Thymus (tissue), 11 donors: Measurements from ENCODE around the gene ATOSA. TPM values are rescaled to one million over a fixed set of nuclear protein-coding genes. Genes with fewer than 3 reads are reported as not detected.

Source experiments
- DNase-seq, 9 donors: peaks; one replicate each; pipeline ENCODE4 v3.0.0-alpha.2; 2013; ENCODE audit warnings: low spot score in 9 of 9, low read depth in 6 of 9, missing footprints in 1 of 9
- H3K27ac ChIP-seq, 2 donors: one replicate each; pipeline ENCODE4 v1.5.1; 2013; ENCODE audit warnings: control low read depth in 1 of 2, low read depth in 1 of 2, low read length in 1 of 2, mild to moderate bottlenecking in 1 of 2, moderate library complexity in 1 of 2
- H3K27me3 ChIP-seq, 2 donors: one replicate each; pipeline ENCODE4 v1.5.1; 2013; ENCODE audit warnings: low read length in 1 of 2; ENCODE audit not compliant: control insufficient read depth in 2 of 2, insufficient read depth in 1 of 2
- H3K36me3 ChIP-seq, 2 donors: one replicate each; pipeline ENCODE4 v1.5.1; 2013; ENCODE audit warnings: low read length in 1 of 2, mild to moderate bottlenecking in 1 of 2, moderate library complexity in 1 of 2; ENCODE audit not compliant: control insufficient read depth in 2 of 2, insufficient read depth in 2 of 2
- H3K4me1 ChIP-seq, 2 donors: one replicate each; pipeline ENCODE4 v1.5.1; 2013; ENCODE audit warnings: low read length in 2 of 2; ENCODE audit not compliant: control insufficient read depth in 2 of 2, insufficient read depth in 2 of 2
- H3K4me3 ChIP-seq, 2 donors: one replicate each; pipeline ENCODE4 v1.5.1; 2013; ENCODE audit warnings: low read length in 2 of 2, control low read depth in 1 of 2, mild to moderate bottlenecking in 1 of 2
- H3K9me3 ChIP-seq, 2 donors: one replicate each; pipeline ENCODE4 v1.5.1; 2013; ENCODE audit warnings: low read length in 1 of 2, mild to moderate bottlenecking in 1 of 2; ENCODE audit not compliant: control insufficient read depth in 2 of 2, insufficient read depth in 1 of 2
- WGBS: extraction: QIAGEN DNeasy Blood & Tissue Kit; methylation state at CpG from one replicate; pipeline ENCODE4 v1.1.7; 2013; 5-methylcytosine and 5-hydroxymethylcytosine counted together
- polyA plus RNA-seq: library from polyadenylated mRNA; stranded (reverse); fragments of 200-250 nt; gene quantifications from one replicate; pipeline ENCODE4 v1.2.3, GENCODE V29; 2013
- total RNA-seq: library from RNA; stranded (reverse); fragments of 120-200 nt; gene quantifications from one replicate; pipeline ENCODE4 v1.2.4, GENCODE V29; 2013
- donor health status: healthy.

The ATOSA gene
- total and polyA plus RNA-seq, 2 donors, result 23.4 to 96.9 TPM

DNA sequence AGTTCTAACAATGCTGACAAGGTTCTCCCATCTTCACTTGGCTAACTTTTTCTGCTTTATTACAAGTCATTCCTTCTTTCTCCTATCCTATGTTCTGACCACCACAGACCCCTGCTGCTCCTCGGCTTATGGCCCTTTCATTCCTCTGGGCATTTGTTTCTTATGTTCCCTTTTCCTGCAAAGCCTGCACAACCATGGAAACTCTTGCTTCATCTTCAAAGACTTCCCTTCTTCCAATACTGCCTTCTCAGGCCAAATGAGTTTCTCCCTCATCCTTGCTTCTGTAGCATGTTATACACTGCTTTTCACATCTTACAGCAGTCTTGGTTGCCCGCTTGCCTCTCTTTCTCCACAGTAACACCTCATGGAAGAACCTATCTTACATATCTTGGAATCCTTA is 17.9 kb upstream of the ATOSA start:
- no peaks in the 10 kb centered on the region for H3K9me3 ChIP-seq
- H3K36me3 ChIP-seq, result no peaks in the 10 kb centered on the region
- no peak overlapping the region for H3K27ac ChIP-seq
- H3K4me1 ChIP-seq, result no peaks in the 10 kb centered on the region
- no peaks in the 10 kb centered on the region for H3K27me3 ChIP-seq
- DNase-seq, result no peak
- H3K4me3 ChIP-seq, result no peak overlapping the region
- 96% methylated on average over 2 of the region's 2 CpGs for WGBS

DNA sequence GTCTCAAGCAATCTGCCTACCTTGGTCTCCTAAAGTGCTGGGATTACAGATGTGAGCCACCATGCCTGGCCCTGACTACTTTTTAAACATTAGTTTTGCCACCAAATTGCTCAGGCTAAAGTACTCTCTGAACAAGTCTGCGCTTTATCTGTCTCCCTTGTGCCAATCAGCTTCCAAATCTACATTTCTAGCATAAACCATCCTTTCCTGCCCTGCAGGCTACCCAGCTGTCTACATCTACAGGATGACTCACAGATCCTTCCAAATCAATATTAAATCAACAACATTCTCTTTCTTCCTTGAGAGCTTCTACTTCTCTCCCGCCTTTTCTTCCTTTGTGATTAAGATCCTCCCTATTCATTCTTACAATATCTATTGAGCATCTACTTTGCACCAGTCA is 16.0 kb upstream of the ATOSA start:
- 97% methylated on average over 2 of the region's 2 CpGs for WGBS
- H3K27ac ChIP-seq, result no peak overlapping the region
- DNase-seq, result no peak
- no peaks in the 10 kb centered on the region for H3K36me3 ChIP-seq
- H3K4me1 ChIP-seq, result no peaks in the 10 kb centered on the region
- no peaks in the 10 kb centered on the region for H3K9me3 ChIP-seq
- H3K27me3 ChIP-seq, result no peaks in the 10 kb centered on the region
- no peak overlapping the region for H3K4me3 ChIP-seq

DNA sequence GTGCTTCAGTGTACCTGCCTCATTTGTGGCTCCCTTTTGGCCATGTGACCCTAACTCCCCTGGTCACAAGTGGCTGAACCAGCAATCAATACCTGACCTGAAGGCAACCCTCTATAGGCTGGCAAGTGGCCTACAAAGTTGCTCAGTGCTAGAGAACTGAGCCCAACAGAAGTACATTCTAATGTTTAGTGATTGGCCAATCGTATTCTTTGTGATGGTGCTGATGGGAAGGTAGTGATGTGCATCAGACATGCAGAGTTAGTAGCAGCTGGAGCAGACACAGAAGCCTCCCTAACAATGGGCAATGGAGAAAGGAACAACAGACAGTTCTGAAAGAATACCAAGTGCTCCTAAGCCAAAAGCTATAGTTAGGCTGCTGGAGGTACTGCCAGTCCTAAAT is 10.4 kb upstream of the ATOSA start:
- no peaks in the 10 kb centered on the region for H3K9me3 ChIP-seq
- no peak overlapping the region for H3K4me3 ChIP-seq
- no peak overlapping the region for H3K27ac ChIP-seq
- no peak for DNase-seq
- no peaks in the 10 kb centered on the region for H3K36me3 ChIP-seq
- H3K4me1 ChIP-seq, result no peaks in the 10 kb centered on the region
- no peaks in the 10 kb centered on the region for H3K27me3 ChIP-seq
- 96% methylated on average over 1 of the region's 1 CpG for WGBS

DNA sequence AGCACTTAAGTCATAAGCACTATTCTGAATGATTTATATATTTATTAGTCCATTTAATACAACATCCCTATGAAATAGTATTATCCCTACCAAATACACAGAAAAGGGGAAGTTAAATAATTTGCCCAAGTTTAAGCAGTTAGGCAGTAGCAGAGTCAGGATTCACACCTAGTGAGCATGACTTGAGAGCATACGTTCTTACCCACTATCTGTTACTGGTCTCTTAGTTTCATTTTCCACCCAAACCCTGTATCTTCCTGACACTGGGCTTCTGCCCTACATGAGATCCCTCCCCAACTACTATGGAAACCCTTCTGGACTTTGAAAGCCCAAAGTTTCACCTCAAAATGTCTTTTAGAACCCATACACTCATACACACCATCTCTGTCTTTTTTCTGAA is 4.4 kb upstream of the ATOSA start:
- 18% methylated on average over 1 of the region's 1 CpG for WGBS
- Histone ChIP-seq H3K27ac (peak overlapping the region in 1 of 2 donors; percentile 1), H3K27me3 (no peaks in the 10 kb centered on the region), H3K9me3 (no peaks in the 10 kb centered on the region), H3K4me1 (peaks cover 4 to 6% of the 10 kb centered on the region in 2 donors), H3K4me3 (no peak overlapping the region), H3K36me3 (no peaks in the 10 kb centered on the region)
- peak in 3 of 9 donors; percentile 2 to 43 (median 9) for DNase-seq

DNA sequence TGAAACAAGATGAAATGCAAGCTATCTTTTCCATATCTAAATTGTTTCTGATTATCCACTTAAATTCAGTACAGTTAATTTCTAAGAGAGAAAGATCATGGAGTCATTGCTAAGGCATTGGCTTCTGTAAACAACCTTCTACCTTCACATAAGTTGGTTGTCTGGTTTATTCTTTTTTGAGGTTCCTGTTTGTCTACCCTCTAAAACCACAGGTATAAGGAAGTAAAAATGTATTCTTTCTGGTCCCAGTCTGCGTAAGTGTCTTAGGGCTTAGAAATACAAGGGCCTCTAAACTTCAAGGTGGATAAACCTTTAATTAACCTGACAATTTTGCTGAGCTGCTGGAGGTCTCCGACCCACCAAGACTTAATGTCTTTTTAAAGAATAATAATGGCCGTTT is 3.6 kb upstream of the ATOSA start:
- Histone ChIP-seq H3K27me3 (no peaks in the 10 kb centered on the region), H3K4me1 (peaks cover 4 to 6% of the 10 kb centered on the region in 2 donors), H3K27ac (peak overlapping the region in 1 of 2 donors; percentile 65), H3K4me3 (no peak overlapping the region), H3K9me3 (no peaks in the 10 kb centered on the region), H3K36me3 (no peaks in the 10 kb centered on the region)
- 53% methylated on average over 3 of the region's 3 CpGs for WGBS
- peak in 5 of 9 donors; percentile 19 to 74 (median 35) for DNase-seq

DNA sequence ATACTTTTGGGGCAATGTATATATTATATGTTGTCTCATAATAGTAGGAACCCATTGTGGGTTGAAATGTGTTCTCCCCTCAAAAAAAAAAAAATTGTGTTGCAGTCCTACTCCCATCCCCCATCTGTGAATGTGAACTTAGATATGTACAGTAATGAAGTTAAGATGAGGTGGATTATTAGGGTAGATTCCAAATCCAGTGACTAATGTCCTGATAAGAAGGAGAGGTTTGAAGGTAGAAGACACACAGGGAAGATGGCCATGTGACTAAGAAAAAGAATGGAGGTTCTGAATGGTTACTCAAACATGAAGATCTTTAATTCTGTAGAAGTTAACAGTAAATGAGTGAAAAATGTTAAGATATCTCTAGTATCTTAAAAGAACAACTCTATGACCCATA is 3.0 kb upstream of the ATOSA start:
- peaks cover 4 to 6% of the 10 kb centered on the region in 2 donors for H3K4me1 ChIP-seq
- no peaks in the 10 kb centered on the region for H3K27me3 ChIP-seq
- no peak overlapping the region for H3K4me3 ChIP-seq
- no peak for DNase-seq
- no peaks in the 10 kb centered on the region for H3K9me3 ChIP-seq
- no peaks in the 10 kb centered on the region for H3K36me3 ChIP-seq
- no peak overlapping the region for H3K27ac ChIP-seq

DNA sequence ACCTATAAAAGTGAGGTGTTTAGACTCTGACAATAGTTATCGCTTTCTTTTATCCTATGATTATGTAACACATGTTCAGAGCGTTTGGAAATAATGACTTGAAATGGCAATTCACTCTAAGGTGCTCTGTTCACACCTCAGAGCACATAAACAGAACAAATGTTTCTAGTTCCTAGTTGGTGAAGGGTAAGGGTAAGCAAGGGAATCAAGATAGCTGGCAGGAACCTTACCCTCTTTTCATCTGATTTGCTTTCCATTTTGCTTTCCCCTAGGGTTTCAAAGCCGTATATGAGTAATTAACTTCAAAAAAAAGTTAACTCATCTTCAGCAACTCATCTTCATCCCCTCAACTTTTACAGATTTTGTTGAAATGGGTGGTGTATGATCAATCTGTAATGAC is 2.3 kb upstream of the ATOSA start:
- H3K9me3 ChIP-seq, result no peaks in the 10 kb centered on the region
- H3K27me3 ChIP-seq, result no peaks in the 10 kb centered on the region
- no peak overlapping the region for H3K4me3 ChIP-seq
- H3K36me3 ChIP-seq, result no peaks in the 10 kb centered on the region
- WGBS, result 97% methylated on average over 3 of the region's 3 CpGs
- peaks cover 4 to 6% of the 10 kb centered on the region in 2 donors for H3K4me1 ChIP-seq
- no peak for DNase-seq
- no peak overlapping the region for H3K27ac ChIP-seq

DNA sequence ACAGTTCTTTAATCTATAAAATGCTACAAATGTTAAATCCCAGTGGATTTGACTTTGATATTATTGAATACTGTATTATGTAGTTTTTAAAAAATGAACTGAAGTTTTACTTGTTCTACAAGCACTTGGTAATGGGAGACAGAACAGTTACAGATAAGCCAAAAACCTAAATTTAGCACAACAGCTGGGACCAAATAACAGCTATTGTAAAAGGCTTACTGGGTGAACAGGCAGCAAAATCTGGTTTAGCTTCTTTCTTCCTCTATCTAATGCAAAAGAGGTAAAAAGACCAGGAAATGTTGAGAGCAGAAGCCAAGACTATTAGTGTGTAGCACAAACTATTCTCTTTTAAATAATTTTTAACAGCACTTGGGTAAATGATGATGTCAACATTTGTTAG is 1.6 kb upstream of the ATOSA start:
- H3K9me3 ChIP-seq, result no peaks in the 10 kb centered on the region
- H3K27me3 ChIP-seq, result no peaks in the 10 kb centered on the region
- peaks cover 0 to 2% of the 10 kb centered on the region in 2 donors for H3K36me3 ChIP-seq
- H3K4me3 ChIP-seq, result no peak overlapping the region
- H3K27ac ChIP-seq, result no peak overlapping the region
- DNase-seq, result peak in 1 of 9 donors; percentile 13
- peaks cover 4 to 6% of the 10 kb centered on the region in 2 donors for H3K4me1 ChIP-seq

DNA sequence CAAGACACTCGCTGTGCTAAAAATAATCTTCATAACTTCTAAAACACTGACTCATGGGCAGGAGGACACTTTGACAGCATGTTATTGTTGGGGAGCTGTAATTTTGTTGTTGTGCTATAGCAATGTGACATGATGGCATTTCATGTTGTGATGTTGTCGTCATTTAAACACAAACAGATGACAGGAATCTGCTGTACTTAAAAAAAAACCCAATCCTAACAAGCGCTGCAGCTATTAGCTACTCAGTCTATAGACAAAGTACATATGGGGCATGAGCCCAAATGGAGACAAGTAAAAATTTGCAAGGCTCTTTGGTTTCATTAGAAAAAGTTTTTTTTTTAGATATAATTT is 828 bp upstream of the ATOSA start:
- peak in 2 of 9 donors; percentile 4 to 18 for DNase-seq
- peak overlapping the region in 1 of 2 donors; percentile 34 for H3K27ac ChIP-seq
- H3K4me1 ChIP-seq, result peaks cover 4 to 6% of the 10 kb centered on the region in 2 donors
- peak overlapping the region; percentile 87 to 99 for H3K4me3 ChIP-seq
- WGBS, result 92% methylated on average over 3 of the region's 3 CpGs
- no peaks in the 10 kb centered on the region for H3K27me3 ChIP-seq
- H3K36me3 ChIP-seq, result peaks cover 0 to 7% of the 10 kb centered on the region in 2 donors
- no peaks in the 10 kb centered on the region for H3K9me3 ChIP-seq
